ENCODE data around the gene RNASE13.
A peak's percentile ranks its signal among the peaks of the same experiment; 100 is the strongest.
"Not testable (repeated sequence)": the region's sequence is repeated elsewhere in the genome, so short reads cannot be mapped to it uniquely, and the experiment has no call there.

The RNASE13 gene

GRCh38 chr14:20989787-20990600 lies 44.6 kb downstream of the RNASE13 start, which contains the start of gene METTL17:
Gene METTL17, plus strand, starts transcription at chr14:20989980. Its CDS starts 23 bp downstream, at chr14:20990003.
- TF ChIP-seq CTCF (IDR thresholded peaks at IDR 0.05; ENCODE audit: low read depth, low read length): peak; percentile 29
- DNase-seq (ENCODE audit: extremely low read depth, low read depth): peak; percentile 94

- TF ChIP-seq CTCF (IDR thresholded peaks at IDR 0.05; ENCODE audit: low read depth, low read length): no peak
- no peak for DNase-seq (ENCODE audit: extremely low read depth, low read depth)
Measured at GRCh38 chr14:20989471-20989786, 45.2 kb downstream of the RNASE13 start.

GRCh38 chr14:20988717-20989470 lies 45.7 kb downstream of the RNASE13 start:
- no peak for TF ChIP-seq CTCF (IDR thresholded peaks at IDR 0.05; ENCODE audit: low read depth, low read length)
- no peak for DNase-seq (ENCODE audit: extremely low read depth, low read depth)

- peak; percentile 69 for DNase-seq (ENCODE audit: extremely low read depth, low read depth)
- TF ChIP-seq CTCF (IDR thresholded peaks at IDR 0.05; ENCODE audit: low read depth, low read length): no peak
Measured at GRCh38 chr14:20986811-20987210, 47.8 kb downstream of the RNASE13 start.

GRCh38 chr14:20985650-20986049 lies 49.0 kb downstream of the RNASE13 start:
- not testable (repeated sequence) for DNase-seq (ENCODE audit: extremely low read depth, low read depth)
